ENCODE results near the gene SMARCE1. TPM values are rescaled to one million over a fixed set of nuclear protein-coding genes. Genes with fewer than 3 reads are reported as not detected.

SMARCE1 gene
- polyA plus RNA-seq, 1 donor (not counting 4 experiments of a cell fraction or from before 2014, with no cell fraction given), result 60.6 TPM

GRCh38 chr17:40600486-40601046, 47.1 kb downstream of the SMARCE1 start:
- H3K4me2 ChIP-seq (ENCODE audit: control insufficient read depth, extremely low read depth, insufficient read depth, low read depth, low read length), result no peak overlapping the region
- H3K9ac ChIP-seq (ENCODE audit: control insufficient read depth, extremely low read depth, insufficient read depth, low read length), result no peak overlapping the region
- H3K4me1 ChIP-seq (ENCODE audit: control insufficient read depth, extremely low read depth, insufficient read depth, low read length), result no peaks in the 10 kb centered on the region
- DNase-seq (ENCODE audit: low read depth, low spot score) (no peak), FAIRE-seq (no peak)
- H2AFZ ChIP-seq (ENCODE audit: control insufficient read depth, low read length), result no peak overlapping the region
- no peaks in the 10 kb centered on the region for H3K9me1 ChIP-seq (ENCODE audit: control insufficient read depth, extremely low read depth, insufficient read depth, low read length)
- H3K9me3 ChIP-seq (ENCODE audit: control insufficient read depth, low read depth, low read length), result no peaks in the 10 kb centered on the region
- H3K79me2 ChIP-seq (ENCODE audit: control insufficient read depth, insufficient read depth, low read length), result no peaks in the 10 kb centered on the region
- dilution Hi-C loops (cut with MboI; ENCODE audit: extremely low pct_ligation_motif_present, low sequenced_read_pairs), result no loop called here
- no peak overlapping the region for H3K4me3 ChIP-seq (ENCODE audit: control insufficient read depth in 2 of 3, extremely low read depth in 1 of 3, insufficient read depth in 2 of 3, low read depth in 1 of 3, low read length in 3 of 3)
- H4K20me1 ChIP-seq (ENCODE audit: control insufficient read depth, extremely low read depth, insufficient read depth, low read length), result no peaks in the 10 kb centered on the region
- H3K27ac ChIP-seq (ENCODE audit: control insufficient read depth, insufficient read depth, low read length), result no peak overlapping the region
- peaks cover 16% of the 10 kb centered on the region for H3K27me3 ChIP-seq (ENCODE audit: control insufficient read depth, extremely low read depth, insufficient read depth, low read length)
- TF ChIP-seq CTCF (optimal IDR thresholded peaks at IDR 0.05 in 1 of 3, IDR thresholded peaks at IDR 0.05 in 1 of 3, conservative IDR thresholded peaks at IDR 0.05 in 1 of 3; ENCODE audit: extremely low read depth in 1 of 3, insufficient read depth in 2 of 3, low read length in 3 of 3), result no peak
- TF ChIP-seq EZH2 (IDR thresholded peaks at IDR 0.05; ENCODE audit: low read length), result no peak
- no peaks in the 10 kb centered on the region for H3K36me3 ChIP-seq (ENCODE audit: control insufficient read depth in 2 of 2, extremely low read depth in 1 of 2, insufficient read depth in 2 of 2, low read length in 2 of 2)

DNA sequence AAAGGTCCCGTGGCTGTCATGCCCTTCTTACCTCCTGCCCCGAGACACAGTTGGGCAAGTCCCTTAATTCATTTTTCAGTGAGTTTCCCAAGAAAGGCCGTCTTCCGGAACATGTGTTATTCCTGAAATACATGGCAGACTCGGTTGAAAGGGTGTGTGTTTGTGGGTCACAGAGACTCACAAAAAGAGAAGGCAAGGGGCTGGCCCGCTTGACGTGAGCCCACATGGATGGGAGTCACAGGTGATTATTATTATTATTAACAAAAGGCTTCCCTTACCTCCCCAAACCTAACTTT, 48.2 kb downstream of the SMARCE1 start:
- Histone ChIP-seq H3K9ac (ENCODE audit: control insufficient read depth, extremely low read depth, insufficient read depth, low read length) (no peak overlapping the region), H3K9me3 (ENCODE audit: control insufficient read depth, low read depth, low read length) (no peaks in the 10 kb centered on the region), H2AFZ (ENCODE audit: control insufficient read depth, low read length) (no peak overlapping the region), H3K27ac (ENCODE audit: control insufficient read depth, insufficient read depth, low read length) (no peak overlapping the region), H4K20me1 (ENCODE audit: control insufficient read depth, extremely low read depth, insufficient read depth, low read length) (no peaks in the 10 kb centered on the region), H3K4me3 (ENCODE audit: control insufficient read depth in 2 of 3, extremely low read depth in 1 of 3, insufficient read depth in 2 of 3, low read depth in 1 of 3, low read length in 3 of 3) (no peak overlapping the region), H3K9me1 (ENCODE audit: control insufficient read depth, extremely low read depth, insufficient read depth, low read length) (no peaks in the 10 kb centered on the region), H3K79me2 (ENCODE audit: control insufficient read depth, insufficient read depth, low read length) (no peaks in the 10 kb centered on the region), H3K36me3 (ENCODE audit: control insufficient read depth in 2 of 2, extremely low read depth in 1 of 2, insufficient read depth in 2 of 2, low read length in 2 of 2) (no peaks in the 10 kb centered on the region), H3K4me1 (ENCODE audit: control insufficient read depth, extremely low read depth, insufficient read depth, low read length) (no peaks in the 10 kb centered on the region), H3K27me3 (ENCODE audit: control insufficient read depth, extremely low read depth, insufficient read depth, low read length) (peaks cover 9% of the 10 kb centered on the region), H3K4me2 (ENCODE audit: control insufficient read depth, extremely low read depth, insufficient read depth, low read depth, low read length) (no peak overlapping the region)
- DNase-seq (ENCODE audit: low read depth, low spot score), result no peak
- dilution Hi-C loops (cut with MboI; ENCODE audit: extremely low pct_ligation_motif_present, low sequenced_read_pairs), result no loop called here
- TF ChIP-seq CTCF (optimal IDR thresholded peaks at IDR 0.05 in 1 of 3, IDR thresholded peaks at IDR 0.05 in 1 of 3, conservative IDR thresholded peaks at IDR 0.05 in 1 of 3; ENCODE audit: extremely low read depth in 1 of 3, insufficient read depth in 2 of 3, low read length in 3 of 3) (no peak), EZH2 (IDR thresholded peaks at IDR 0.05; ENCODE audit: low read length) (no peak)
- no peak for FAIRE-seq
